Epithelial cell of proximal tubule (primary cell): ENCODE data around the gene POLR1B. TPM values are rescaled to one million over a fixed set of nuclear protein-coding genes. Genes with fewer than 3 reads are reported as not detected.

Source experiments
- DNase-seq: peaks from one replicate; pipeline ENCODE4 v3.0.0-alpha.2; 2011; ENCODE audit warnings: low read depth
- H3K4me3 ChIP-seq: 2 replicates; pipeline ENCODE4 v1.5.1; 2011; ENCODE audit warnings: low read depth, mild to moderate bottlenecking, low read length
- total RNA-seq: library from RNA; depleted of rRNA; stranded (reverse); fragments of >200 nt; gene quantifications from 2 replicates; pipeline ENCODE4 v1.2.3, GENCODE V29; 2015
- TF ChIP-seq, protein P1 (sequence below): conservative IDR thresholded peaks from 2 replicates; pipeline ENCODE4 v1.5.1; 2012; ENCODE audit warnings: low read depth, mild to moderate bottlenecking, low read length

POLR1B gene
- total RNA-seq, 1 donor from 2014 or later: 9.7 TPM

DNA sequence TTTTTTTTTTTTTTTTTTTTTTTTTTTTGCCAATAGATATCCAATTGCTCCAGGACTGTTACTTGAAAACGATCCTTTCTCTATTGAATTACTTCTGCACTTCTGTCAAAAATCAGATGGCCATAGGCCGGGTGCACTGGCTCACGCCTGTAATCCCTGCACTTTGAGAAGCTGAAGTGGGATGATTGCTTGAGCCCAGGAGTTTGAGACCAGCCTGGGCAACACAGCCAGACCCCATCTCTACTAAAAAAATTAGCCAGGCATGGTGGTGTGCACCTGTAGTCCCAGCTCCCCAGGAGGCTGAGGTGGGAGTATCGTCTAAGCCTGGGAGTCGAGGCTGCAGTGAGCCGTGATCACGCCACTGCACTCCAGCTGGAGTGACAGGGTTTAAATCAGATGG, 37.8 kb downstream of the POLR1B start:
- no peak overlapping the region for H3K4me3 ChIP-seq
- no peak for DNase-seq
- TF ChIP-seq, protein P1, sequence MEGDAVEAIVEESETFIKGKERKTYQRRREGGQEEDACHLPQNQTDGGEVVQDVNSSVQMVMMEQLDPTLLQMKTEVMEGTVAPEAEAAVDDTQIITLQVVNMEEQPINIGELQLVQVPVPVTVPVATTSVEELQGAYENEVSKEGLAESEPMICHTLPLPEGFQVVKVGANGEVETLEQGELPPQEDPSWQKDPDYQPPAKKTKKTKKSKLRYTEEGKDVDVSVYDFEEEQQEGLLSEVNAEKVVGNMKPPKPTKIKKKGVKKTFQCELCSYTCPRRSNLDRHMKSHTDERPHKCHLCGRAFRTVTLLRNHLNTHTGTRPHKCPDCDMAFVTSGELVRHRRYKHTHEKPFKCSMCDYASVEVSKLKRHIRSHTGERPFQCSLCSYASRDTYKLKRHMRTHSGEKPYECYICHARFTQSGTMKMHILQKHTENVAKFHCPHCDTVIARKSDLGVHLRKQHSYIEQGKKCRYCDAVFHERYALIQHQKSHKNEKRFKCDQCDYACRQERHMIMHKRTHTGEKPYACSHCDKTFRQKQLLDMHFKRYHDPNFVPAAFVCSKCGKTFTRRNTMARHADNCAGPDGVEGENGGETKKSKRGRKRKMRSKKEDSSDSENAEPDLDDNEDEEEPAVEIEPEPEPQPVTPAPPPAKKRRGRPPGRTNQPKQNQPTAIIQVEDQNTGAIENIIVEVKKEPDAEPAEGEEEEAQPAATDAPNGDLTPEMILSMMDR: no peak

DNA sequence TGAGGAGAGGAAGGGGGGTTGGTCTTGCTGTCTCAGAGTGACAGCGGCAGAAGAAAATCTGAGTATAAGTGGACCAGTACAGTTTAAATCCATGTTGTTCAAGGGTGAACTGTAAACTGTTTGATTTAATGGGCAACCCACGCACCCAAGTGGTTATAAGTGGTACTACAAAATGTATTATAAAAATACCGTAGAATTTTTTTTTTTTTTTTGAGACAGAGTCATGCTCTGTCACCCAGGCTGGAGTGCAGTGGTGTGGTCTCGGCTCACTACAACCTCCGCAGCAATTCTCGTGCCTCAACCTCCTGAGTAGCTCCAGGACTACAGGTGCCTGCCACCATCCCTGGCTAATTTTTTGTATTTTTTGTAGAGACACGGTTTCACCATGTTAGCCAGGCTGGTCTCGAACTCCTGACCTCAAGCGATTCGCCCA, 40.1 kb downstream of the POLR1B start:
- TF ChIP-seq, protein P1: peak; percentile 54
- H3K4me3 ChIP-seq: no peak overlapping the region
- DNase-seq: no peak

DNA sequence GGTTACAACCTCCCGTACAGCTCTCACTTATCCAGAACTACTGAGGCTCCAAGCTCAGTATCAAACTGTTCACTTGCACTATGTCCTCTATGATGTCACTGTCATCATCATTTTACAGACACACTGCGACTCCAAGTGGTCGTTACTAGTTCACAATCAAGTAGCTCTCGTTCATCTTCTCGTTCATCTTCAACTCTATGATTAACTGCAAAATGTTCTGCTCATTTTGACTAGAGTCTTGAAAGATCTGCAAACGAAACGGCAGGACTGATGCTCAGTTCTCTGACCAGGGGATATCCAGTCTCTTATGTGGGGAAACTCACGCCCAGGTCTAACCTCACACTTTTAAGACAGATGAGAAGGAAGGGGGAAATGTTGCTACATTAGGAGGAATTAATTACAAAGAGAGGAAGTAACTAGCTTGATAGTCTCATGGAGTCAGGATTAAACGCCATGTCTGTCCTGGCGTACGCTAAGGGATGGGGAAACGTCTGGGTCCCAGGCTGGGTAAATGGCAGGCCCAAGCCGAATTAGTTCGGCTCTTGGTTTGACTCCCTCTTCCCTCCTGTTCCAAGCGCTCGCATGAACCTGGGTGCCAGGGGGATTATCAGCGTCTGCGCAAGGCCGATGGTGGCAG, 41.4 kb downstream of the POLR1B start:
- DNase-seq: no peak
- peak overlapping the region; percentile 98 for H3K4me3 ChIP-seq
- TF ChIP-seq, protein P1: no peak

DNA sequence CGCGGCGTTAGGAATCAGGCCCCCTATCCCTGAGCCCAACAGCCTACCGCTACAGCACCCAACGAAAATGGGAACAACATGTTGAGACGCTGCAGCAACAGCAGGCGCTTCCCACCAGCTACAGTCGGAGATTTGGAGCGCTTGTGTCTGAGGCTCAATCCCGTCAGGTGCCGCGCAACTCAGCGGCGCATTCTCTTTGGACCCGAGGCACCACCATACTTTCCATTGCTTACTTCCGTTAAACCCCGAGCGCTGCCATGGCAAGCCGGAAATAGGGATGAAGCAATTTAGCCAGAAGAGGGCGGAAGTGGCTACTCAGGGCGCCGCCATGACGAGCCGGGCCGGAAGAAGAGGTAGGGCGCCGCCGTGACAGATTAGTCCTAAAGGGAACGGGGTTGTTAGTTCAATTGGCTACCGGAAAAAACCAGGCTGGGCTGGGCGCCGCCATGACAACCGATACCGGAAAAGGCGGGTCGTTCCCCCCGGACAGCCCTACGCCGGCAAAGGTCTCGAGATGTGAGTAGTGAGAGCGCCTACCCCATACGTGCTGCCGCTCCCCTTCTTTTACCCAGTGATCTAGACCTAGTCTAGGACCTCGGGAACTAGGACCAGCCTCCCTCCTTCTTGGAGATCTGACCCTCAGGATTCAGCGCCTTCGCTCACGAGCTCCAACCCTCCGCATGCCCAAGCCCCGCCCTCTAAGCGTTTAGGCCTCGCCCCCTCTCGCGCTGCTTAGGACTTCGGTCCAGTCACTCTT, 42.0 kb downstream of the POLR1B start, which contains the start of gene CHCHD5:
Gene CHCHD5 (plus strand): TSS at position 476 of the 757 bp plus-strand sequence. CDS start 39 bp downstream, at position 515.
- H3K4me3 ChIP-seq: peak within 1 kb of the TSS; percentile 98
- DNase-seq: peak; percentile 67
- TF ChIP-seq, protein P1: peak; percentile 25

DNA sequence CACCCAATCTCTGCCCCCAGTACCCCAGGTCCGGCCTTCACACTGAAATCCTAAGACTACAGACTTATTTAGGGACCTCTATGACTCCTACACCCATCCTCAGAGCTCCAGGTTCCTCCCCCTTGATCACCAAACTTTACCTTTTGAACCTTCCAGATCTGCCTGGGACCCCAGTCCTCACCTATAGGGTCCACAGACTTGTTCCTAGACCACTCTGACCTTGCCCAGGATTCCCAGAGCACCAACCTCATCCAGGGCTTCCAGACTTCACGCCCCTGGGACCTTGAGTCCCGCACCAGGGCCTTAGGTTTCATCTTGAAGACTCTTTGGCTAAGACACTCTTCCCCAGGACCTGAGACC, 42.6 kb downstream of the POLR1B start:
- TF ChIP-seq, protein P1: no peak
- no peak for DNase-seq
- peak overlapping the region; percentile 98 for H3K4me3 ChIP-seq

DNA sequence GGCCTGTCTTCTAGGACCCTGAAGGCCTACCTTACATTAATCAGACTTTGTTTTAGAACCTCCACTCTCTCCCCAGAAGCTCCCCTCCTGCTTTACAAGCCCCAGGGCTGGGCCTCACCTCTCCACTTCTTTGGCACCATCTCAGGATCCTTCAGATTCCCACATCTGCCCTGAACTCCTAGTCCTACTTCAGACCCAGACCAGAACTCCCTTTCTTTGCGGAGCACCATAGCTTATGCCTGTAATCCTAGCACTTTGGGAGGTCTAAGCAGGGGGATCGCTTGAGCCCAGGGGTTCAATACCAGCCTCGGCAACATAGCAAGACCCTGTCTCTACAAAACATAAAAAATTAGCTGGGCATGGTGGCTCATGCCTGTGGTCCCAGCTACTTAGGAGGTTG, 43.1 kb downstream of the POLR1B start:
- TF ChIP-seq, protein P1: no peak
- DNase-seq: no peak
- H3K4me3 ChIP-seq: peak overlapping the region; percentile 98
